WI38 (cell line): ENCODE results near the gene SCAMP4.

Experiments
- H3K4me3 ChIP-seq: 2 replicates; pipeline ENCODE4 v1.5.1; 2011; ENCODE audit warnings: low read depth, mild to moderate bottlenecking, control low read depth, low read length
- CTCF ChIP-seq: IDR thresholded peaks from 2 replicates; pipeline ENCODE4 v1.5.1; 2012; ENCODE audit warnings: low read depth, mild to moderate bottlenecking, control low read depth, low read length

SCAMP4 gene

GRCh38 chr19:1941146-1942077 is 36.2 kb downstream of the SCAMP4 start, which contains the start of gene CSNK1G2:
TSS of gene CSNK1G2 (plus strand) at chr19:1941172. CDS start at chr19:1969773, 28,601 bp downstream.
- no peak for TF ChIP-seq CTCF
- H3K4me3 ChIP-seq: peak within 1 kb of the TSS; percentile 78

- peak overlapping the region; percentile 78 for H3K4me3 ChIP-seq
- TF ChIP-seq CTCF: no peak
These were observed 37.1 kb downstream of the SCAMP4 start for GRCh38 chr19:1942078-1942933.

- H3K4me3 ChIP-seq: peak overlapping the region; percentile 78
- no peak for TF ChIP-seq CTCF
These were observed 37.8 kb downstream of the SCAMP4 start for GRCh38 chr19:1942934-1943555.

GRCh38 chr19:1943661-1944087 is 38.5 kb downstream of the SCAMP4 start:
- no peak overlapping the region for H3K4me3 ChIP-seq

GRCh38 chr19:1944088-1944915 is 39.1 kb downstream of the SCAMP4 start:
- no peak for TF ChIP-seq CTCF
- no peak overlapping the region for H3K4me3 ChIP-seq

More at GRCh38 chr19:1943661-1944087, 38.5 kb downstream of the SCAMP4 start:
- TF ChIP-seq CTCF: no peak

- no peak overlapping the region for H3K4me3 ChIP-seq
- TF ChIP-seq CTCF: no peak
These were observed 39.8 kb downstream of the SCAMP4 start for GRCh38 chr19:1944916-1945561.
